HEK293 (cell line): ENCODE results near the gene ASF1B.

ENCODE experiments used
- CTCF ChIP-seq: fragments of 450-650 bp; formaldehyde crosslinking; IDR thresholded peaks from 2 replicates; pipeline ENCODE4 v1.5.1; 2016; ENCODE audit warnings: missing biosample characterization, missing genetic modification characterization
- KLF7 ChIP-seq: fragments of 450-650 bp; formaldehyde crosslinking; IDR thresholded peaks from 2 replicates; pipeline ENCODE4 v1.5.1; 2016; ENCODE audit warnings: missing biosample characterization, missing genetic modification characterization, borderline replicate concordance
- YY1 ChIP-seq: fragments of 450-650 bp; formaldehyde crosslinking; IDR thresholded peaks from 2 replicates; pipeline ENCODE4 v1.5.1; 2018; ENCODE audit warnings: missing biosample characterization, missing genetic modification characterization
- ZNF791 ChIP-seq: fragments of 450-650 bp; formaldehyde crosslinking; IDR thresholded peaks from 2 replicates; pipeline ENCODE4 v1.5.1; 2016; ENCODE audit warnings: missing biosample characterization, missing genetic modification characterization
- ZSCAN18 ChIP-seq: fragments of 450-650 bp; formaldehyde crosslinking; IDR thresholded peaks from 2 replicates; pipeline ENCODE4 v1.5.1; 2016; ENCODE audit warnings: missing biosample characterization, missing genetic modification characterization
- ZSCAN23 ChIP-seq: fragments of 450-650 bp; formaldehyde crosslinking; IDR thresholded peaks from 2 replicates; pipeline ENCODE4 v1.5.1; 2016; ENCODE audit warnings: missing biosample characterization, missing genetic modification characterization

- no peak for TF ChIP-seq CTCF (tag by site-specific recombination)
- no peak for TF ChIP-seq ZNF791
- TF ChIP-seq YY1 (tag by site-specific recombination), result no peak
- no peak for TF ChIP-seq ZSCAN23 (tag by site-specific recombination)
- no peak for TF ChIP-seq ZSCAN18 (tag by site-specific recombination)
- no peak for TF ChIP-seq KLF7
Observed at GRCh38 chr19:14097532-14098151, 38.7 kb downstream of the ASF1B start.
